A673 (cell line): ENCODE results near the gene PEPD. TPM values are rescaled to one million over a fixed set of nuclear protein-coding genes. Genes with fewer than 3 reads are reported as not detected.

Experiments used
- BruUV-seq: library from RNA; stranded (reverse); fragments of 400-500 nt; replicated peaks from 2 replicates; lab custom pipeline; 2021; lab: Mats Ljungman, UMichigan
- CTCF ChIA-PET: fragments of 300-600 bp; sonication (Branson Sonifier 250); formaldehyde crosslinking; loops from one replicate; lab custom pipeline; 2022; ENCODE audit warnings: antibody characterized with exemption; lab: Charles Lee
- POLR2A ChIA-PET: fragments of 300-600 bp; sonication (Branson Sonifier 250); formaldehyde crosslinking; loops from one replicate; lab custom pipeline; 2022; ENCODE audit warnings: antibody characterized with exemption; ENCODE audit not compliant: low non-redundant PET; lab: Charles Lee
- DNase-seq: peaks from one replicate; pipeline ENCODE4 v3.0.0-alpha.2; 2015; ENCODE audit warnings: low spot score
- H3K27ac ChIP-seq: fragments of 200-600 bp; sonication (generic); 2 replicates; pipeline ENCODE4 v1.5.1; 2016; ENCODE audit warnings: mixed run types, low read depth, mild to moderate bottlenecking, mixed read lengths, antibody characterized with exemption, low read length; ENCODE audit not compliant: poor library complexity, severe bottlenecking
- H3K27me3 ChIP-seq: fragments of 200-600 bp; sonication (generic); replicated peaks from 2 replicates; pipeline ENCODE4 v1.6.1; 2017; ENCODE audit warnings: mixed run types, low read depth, mild to moderate bottlenecking, mixed read lengths, antibody characterized with exemption, low read length; ENCODE audit not compliant: insufficient read depth, poor library complexity
- H3K36me3 ChIP-seq: fragments of 200-600 bp; sonication (generic); 2 replicates; pipeline ENCODE4 v1.6.1; 2016; ENCODE audit warnings: mixed run types, mild to moderate bottlenecking, mixed read lengths, antibody characterized with exemption, low read length; ENCODE audit not compliant: insufficient read depth, poor library complexity, severe bottlenecking
- H3K4me1 ChIP-seq: fragments of 200-600 bp; sonication (generic); 2 replicates; pipeline ENCODE4 v1.6.1; 2017; ENCODE audit warnings: mixed run types, mild to moderate bottlenecking, mixed read lengths, antibody characterized with exemption, low read length; ENCODE audit not compliant: insufficient read depth, poor library complexity, severe bottlenecking
- H3K4me3 ChIP-seq: fragments of 200-600 bp; sonication (generic); 2 replicates; pipeline ENCODE4 v1.5.1; 2016; ENCODE audit warnings: low read depth, mixed run types, mild to moderate bottlenecking, mixed read lengths, low read length; ENCODE audit not compliant: poor library complexity, severe bottlenecking
- H3K9me3 ChIP-seq: fragments of 200-600 bp; sonication (generic); 2 replicates; pipeline ENCODE4 v1.6.1; 2016; ENCODE audit warnings: mixed run types, low read depth, mild to moderate bottlenecking, mixed read lengths, antibody characterized with exemption, low read length; ENCODE audit not compliant: poor library complexity, severe bottlenecking
- EZH2 ChIP-seq: fragments of 200-600 bp; sonication (generic); IDR thresholded peaks from 2 replicates; pipeline ENCODE4 v1.6.1; 2017; ENCODE audit warnings: borderline replicate concordance, low read depth, mild to moderate bottlenecking, mixed read lengths, antibody characterized with exemption, low read length; ENCODE audit not compliant: poor library complexity, severe bottlenecking
- intact Hi-C: fragments of 100-400 bp; cut with micrococcal nuclease; formaldehyde crosslinking; loops from one replicate; pipeline ENCODE4 v1.10.0; 2022; ENCODE audit not compliant: unreplicated experiment
- total RNA-seq: library from RNA; stranded (reverse); gene quantifications from 2 replicates; pipeline ENCODE4 v1.2.3, GENCODE V29; 2021
- TF ChIP-seq, protein P1 (sequence below): fragments of 300-800, 200-600 bp; sonication (generic); conservative IDR thresholded peaks from 2 replicates; pipeline ENCODE4 v1.5.1; 2017; ENCODE audit warnings: low read depth, mild to moderate bottlenecking, antibody characterized with exemption, low read length, moderate library complexity, mixed read lengths

Gene PEPD
- total RNA-seq, 1 experiment from 2014 or later = 82.2 TPM

DNA sequence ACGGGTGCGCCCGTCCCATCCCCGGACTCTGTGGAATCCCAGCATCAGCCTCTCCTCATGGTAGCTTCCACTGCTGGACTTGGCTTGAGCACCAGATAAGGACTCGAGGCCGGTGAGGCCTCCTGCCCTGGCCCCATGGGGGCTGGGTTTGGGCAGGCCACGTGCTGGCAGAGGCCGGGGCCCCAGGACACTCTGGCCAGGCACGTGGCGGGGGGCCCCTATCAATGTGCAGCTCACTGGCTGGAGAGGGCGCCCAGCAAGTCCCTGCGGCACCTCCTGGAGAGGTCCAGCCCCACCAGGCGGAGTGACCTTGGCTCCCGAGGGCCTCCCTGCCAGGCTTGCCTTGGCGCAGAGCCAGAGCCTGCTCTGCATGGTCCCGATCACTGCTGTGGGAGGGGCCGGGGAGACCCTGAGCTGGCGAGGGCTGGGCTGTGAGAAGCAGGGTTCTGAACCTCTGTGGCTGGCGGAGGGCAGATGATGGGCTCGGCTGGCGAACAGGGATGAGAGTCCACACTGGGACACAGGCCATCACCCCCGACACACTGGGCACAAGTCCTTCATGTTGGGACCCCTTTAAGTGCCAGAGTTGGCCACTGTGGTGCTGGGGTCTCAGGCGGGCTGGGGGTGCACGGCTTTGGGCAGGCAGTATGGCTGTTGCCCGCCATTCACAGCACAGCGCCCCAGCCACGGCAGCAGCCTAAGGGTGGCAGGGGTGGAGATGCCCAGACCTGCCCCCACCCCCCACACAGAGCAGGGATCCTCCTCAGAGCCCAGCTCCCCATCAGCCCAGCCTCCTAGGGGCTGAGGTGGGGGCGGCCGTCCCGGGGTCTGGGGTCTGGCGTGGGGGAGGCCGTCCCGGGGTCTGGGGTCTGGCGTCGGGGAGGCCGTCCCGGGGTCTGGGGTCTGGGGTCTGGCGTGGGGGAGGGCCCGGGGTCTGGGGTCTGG lies 129.0 kb downstream of the PEPD start:
- ChIA-PET POLR2A (interaction anchor here (0.7 to 0.8 kb wide), 2 partner anchors 9 to 19 kb away, joined by 3 read pairs; partner anchors contain the start of gene CEBPG), CTCF (no interaction called here)
- Histone ChIP-seq H3K27ac (no peak overlapping the region), H3K4me3 (no peak overlapping the region), H3K27me3 (no peaks in the 10 kb centered on the region), H3K36me3 (no peaks in the 10 kb centered on the region), H3K4me1 (peaks cover 13% of the 10 kb centered on the region), H3K9me3 (no peaks in the 10 kb centered on the region)
- intact Hi-C loops = no loop called here
- no peak for TF ChIP-seq EZH2
- TF ChIP-seq, protein P1, sequence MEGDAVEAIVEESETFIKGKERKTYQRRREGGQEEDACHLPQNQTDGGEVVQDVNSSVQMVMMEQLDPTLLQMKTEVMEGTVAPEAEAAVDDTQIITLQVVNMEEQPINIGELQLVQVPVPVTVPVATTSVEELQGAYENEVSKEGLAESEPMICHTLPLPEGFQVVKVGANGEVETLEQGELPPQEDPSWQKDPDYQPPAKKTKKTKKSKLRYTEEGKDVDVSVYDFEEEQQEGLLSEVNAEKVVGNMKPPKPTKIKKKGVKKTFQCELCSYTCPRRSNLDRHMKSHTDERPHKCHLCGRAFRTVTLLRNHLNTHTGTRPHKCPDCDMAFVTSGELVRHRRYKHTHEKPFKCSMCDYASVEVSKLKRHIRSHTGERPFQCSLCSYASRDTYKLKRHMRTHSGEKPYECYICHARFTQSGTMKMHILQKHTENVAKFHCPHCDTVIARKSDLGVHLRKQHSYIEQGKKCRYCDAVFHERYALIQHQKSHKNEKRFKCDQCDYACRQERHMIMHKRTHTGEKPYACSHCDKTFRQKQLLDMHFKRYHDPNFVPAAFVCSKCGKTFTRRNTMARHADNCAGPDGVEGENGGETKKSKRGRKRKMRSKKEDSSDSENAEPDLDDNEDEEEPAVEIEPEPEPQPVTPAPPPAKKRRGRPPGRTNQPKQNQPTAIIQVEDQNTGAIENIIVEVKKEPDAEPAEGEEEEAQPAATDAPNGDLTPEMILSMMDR = no peak
- BruUV-seq = no TSS peak
- DNase-seq = no peak

DNA sequence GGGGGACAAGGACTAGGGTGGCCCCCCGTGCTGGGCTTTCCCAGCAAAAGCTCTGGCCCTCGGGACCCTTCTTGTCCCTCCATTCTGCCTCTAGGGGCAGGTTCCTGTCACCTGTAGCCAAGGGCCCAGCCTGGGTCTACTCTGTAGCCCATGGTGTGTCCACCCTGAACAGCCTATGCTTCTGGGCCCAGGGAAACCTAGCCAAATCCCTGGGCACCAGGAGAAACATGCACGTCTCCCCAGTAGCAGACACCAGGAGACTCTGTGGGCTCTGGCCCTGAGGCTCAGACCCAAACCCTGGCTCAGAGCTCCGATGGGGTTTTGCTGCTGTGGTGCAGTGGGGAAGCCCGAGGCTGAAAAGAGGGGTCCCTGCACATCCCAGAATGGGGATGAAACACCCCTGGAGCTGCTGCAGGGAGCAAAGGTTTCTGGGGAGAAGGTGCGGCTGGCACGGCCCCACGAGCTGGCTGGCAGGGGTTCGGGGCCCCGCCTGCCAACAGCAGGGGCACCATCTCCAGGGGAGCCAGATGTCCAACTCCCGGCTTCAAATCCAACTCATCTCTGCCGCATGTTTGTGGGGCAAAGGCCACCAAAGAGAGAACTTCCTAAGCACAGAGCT lies 129.9 kb downstream of the PEPD start:
- no TSS peak for BruUV-seq
- no peaks in the 10 kb centered on the region for H3K36me3 ChIP-seq
- ChIA-PET CTCF (no interaction called here), POLR2A (interaction anchor here (0.7 to 0.8 kb wide), 2 partner anchors 10 to 18 kb away, joined by 3 read pairs; partner anchors contain the start of gene CEBPG)
- no peaks in the 10 kb centered on the region for H3K27me3 ChIP-seq
- H3K27ac ChIP-seq = no peak overlapping the region
- no peak for DNase-seq
- TF ChIP-seq, protein P1 = no peak
- TF ChIP-seq EZH2 = no peak
- H3K4me1 ChIP-seq = peaks cover 13% of the 10 kb centered on the region
- H3K9me3 ChIP-seq = no peaks in the 10 kb centered on the region
- no peak overlapping the region for H3K4me3 ChIP-seq
- intact Hi-C loops = no loop called here

DNA sequence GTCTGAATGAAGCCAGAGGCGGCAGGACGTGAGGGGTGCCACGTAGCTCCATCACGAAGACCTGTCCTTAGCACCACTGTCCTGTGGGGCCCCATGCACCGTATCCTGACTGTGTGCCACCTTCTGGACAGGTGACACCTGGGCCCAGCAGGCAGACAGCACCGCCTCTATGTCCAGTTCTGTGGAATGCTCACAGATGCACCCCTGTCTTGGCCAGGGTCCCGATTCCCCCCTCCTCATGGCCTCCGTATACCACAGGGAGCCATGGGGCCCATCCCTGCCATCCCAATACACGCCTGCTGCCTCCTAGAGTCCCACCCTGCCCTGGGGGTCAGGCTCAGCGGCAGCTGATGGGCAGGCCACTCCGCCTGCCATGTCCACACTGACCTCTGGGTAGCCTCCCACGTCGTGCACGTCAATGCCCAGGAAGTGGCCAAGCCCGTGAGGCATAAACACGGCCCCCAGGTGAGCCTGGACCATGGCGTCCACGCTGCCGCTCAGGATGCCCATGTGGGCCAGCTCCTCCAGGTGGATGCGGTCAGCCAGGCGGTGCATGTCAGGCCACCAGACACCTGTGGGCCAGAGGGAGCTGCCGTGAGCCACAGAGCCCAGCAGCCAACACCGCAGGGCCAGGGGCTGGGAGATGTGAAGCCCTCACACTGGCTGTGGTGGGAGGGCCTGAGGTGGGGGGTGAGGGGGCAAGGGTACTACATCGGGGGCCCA lies 130.5 kb downstream of the PEPD start:
- BruUV-seq = no TSS peak
- CTCF ChIA-PET = interaction anchor here (0.5 kb wide), 1 partner anchor 136 kb away, joined by 4 read pairs; no protein-coding TSS in a partner anchor
- no peak overlapping the region for H3K27ac ChIP-seq

More for the DNA sequence above, 130.5 kb downstream of the PEPD start:
- POLR2A ChIA-PET = no interaction called here
- DNase-seq = no peak
- Histone ChIP-seq H3K9me3 (no peaks in the 10 kb centered on the region), H3K4me1 (peaks cover 13% of the 10 kb centered on the region), H3K27me3 (no peaks in the 10 kb centered on the region), H3K36me3 (no peaks in the 10 kb centered on the region), H3K4me3 (no peak overlapping the region)
- intact Hi-C loops = no loop called here
- no peak for TF ChIP-seq EZH2
- TF ChIP-seq, protein P1 = no peak
